Endothelial cell of umbilical vein (primary cell): Measurements from ENCODE around the gene P3H2. TPM values are rescaled to one million over a fixed set of nuclear protein-coding genes. Genes with fewer than 3 reads are reported as not detected.

Experiments
- BruUV-seq: library from RNA; stranded (reverse); fragments of 400-500 nt; replicated peaks from 2 replicates; lab custom pipeline; 2021; lab: Mats Ljungman, UMichigan
- CTCF ChIA-PET: fragments of 300-600, 350-600 bp; sonication (Branson Sonifier 250); formaldehyde crosslinking; loops from one replicate; lab custom pipeline; 2021; ENCODE audit warnings: antibody characterized with exemption, inconsistent platforms; lab: Charles Lee
- POLR2A ChIA-PET: fragments of 300-600, 350-600 bp; sonication (Branson Sonifier 250); formaldehyde crosslinking; loops from one replicate; lab custom pipeline; 2021; ENCODE audit warnings: antibody characterized with exemption, inconsistent platforms; lab: Charles Lee
- DNase-seq: peaks from one replicate; pipeline ENCODE4 v3.0.0-alpha.2; 2011; ENCODE audit warnings: low read depth, low spot score
- FAIRE-seq: peaks from 2 replicates; lab custom pipeline; 2011; peaks lifted over from hg19 to GRCh38; lab: Jason Lieb, UNC
- H2AFZ ChIP-seq: 2 replicates; pipeline ENCODE4 v1.6.0; 2012; ENCODE audit warnings: low read depth, low read length, control low read depth, inconsistent platforms
- H3K27ac ChIP-seq: 2 replicates; pipeline ENCODE4 v1.5.1; 2011; ENCODE audit warnings: low read depth, mild to moderate bottlenecking, control low read depth, low read length, moderate library complexity; ENCODE audit not compliant: insufficient read depth
- H3K27me3 ChIP-seq, 2 experiments: 2 replicates each; pipeline versions ENCODE4 v1.6.0 to v1.6.1; 2011; ENCODE audit warnings: low read length in 2 of 2, mixed read lengths in 1 of 2; ENCODE audit not compliant: control insufficient read depth in 2 of 2, insufficient read depth in 2 of 2
- H3K36me3 ChIP-seq, 2 experiments: 2 replicates in 1 of 2; 3 replicates in 1 of 2; pipeline ENCODE4 v1.5.1; 2011; ENCODE audit warnings: low read length in 2 of 2, mild to moderate bottlenecking in 1 of 2, moderate library complexity in 1 of 2; ENCODE audit not compliant: control insufficient read depth in 2 of 2, insufficient read depth in 2 of 2; ENCODE audit errors: extremely low read depth in 1 of 2
- H3K4me1 ChIP-seq: 3 replicates; pipeline ENCODE4 v1.5.1; 2011; ENCODE audit warnings: mild to moderate bottlenecking, low read length; ENCODE audit not compliant: control insufficient read depth, insufficient read depth; ENCODE audit errors: extremely low read depth
- H3K4me2 ChIP-seq: 2 replicates; pipeline ENCODE4 v1.6.1; 2011; ENCODE audit warnings: low read length, control low read depth, mixed read lengths; ENCODE audit not compliant: insufficient read depth
- H3K4me3 ChIP-seq, 3 experiments: fragments of 200-600 bp in 1 of 3; sonication (generic), shearing (Covaris generic) in 1 of 3; replicated peaks in 1 of 3; 2 replicates each; pipeline ENCODE4 v1.5.1; 2011 to 2016; ENCODE audit warnings: control low read depth in 3 of 3, low read length in 3 of 3, mild to moderate bottlenecking in 2 of 3, inconsistent platforms in 1 of 3, low read depth in 1 of 3, moderate library complexity in 1 of 3; ENCODE audit not compliant: insufficient read depth in 1 of 3
- H3K79me2 ChIP-seq: 2 replicates; pipeline ENCODE4 v1.6.0; 2012; ENCODE audit warnings: low read length, inconsistent platforms; ENCODE audit not compliant: control insufficient read depth, insufficient read depth
- H3K9ac ChIP-seq: replicated peaks from 2 replicates; pipeline ENCODE3; 2011; ENCODE audit warnings: low read length, control low read depth; ENCODE audit not compliant: insufficient read depth; ENCODE audit errors: extremely low read depth
- H3K9me1 ChIP-seq: replicated peaks from 3 replicates; pipeline ENCODE4 v1.6.0; 2011; ENCODE audit warnings: mild to moderate bottlenecking, low read length; ENCODE audit not compliant: control insufficient read depth, insufficient read depth; ENCODE audit errors: extremely low read depth
- H3K9me3 ChIP-seq: replicated peaks from 2 replicates; pipeline ENCODE4 v1.5.1; 2012; ENCODE audit warnings: low read length, inconsistent platforms; ENCODE audit not compliant: control insufficient read depth, insufficient read depth
- H4K20me1 ChIP-seq: replicated peaks from 2 replicates; pipeline ENCODE3; 2011; ENCODE audit warnings: mild to moderate bottlenecking, low read length; ENCODE audit not compliant: control insufficient read depth, insufficient read depth; ENCODE audit errors: extremely low read depth
- CTCF ChIP-seq, 2 donors: IDR thresholded peaks; 1 replicate in 1 of 2; 2 replicates in 1 of 2; pipeline ENCODE4 v1.5.1; 2011; ENCODE audit warnings: low read length in 2 of 2, mild to moderate bottlenecking in 2 of 2, moderate library complexity in 2 of 2, control low read depth in 1 of 2, inconsistent platforms in 1 of 2, low read depth in 1 of 2; ENCODE audit not compliant: insufficient read depth in 1 of 2; ENCODE audit errors: extremely low read depth in 1 of 2
- EZH2 ChIP-seq: IDR thresholded peaks from 2 replicates; pipeline ENCODE4 v1.6.1; 2012; ENCODE audit warnings: borderline replicate concordance, low read depth, mild to moderate bottlenecking, moderate library complexity, low read length, inconsistent platforms; ENCODE audit not compliant: severe bottlenecking
- FOS ChIP-seq: IDR thresholded peaks from 2 replicates; pipeline ENCODE4 v1.6.1; 2011; ENCODE audit warnings: mild to moderate bottlenecking, low read length, moderate library complexity, borderline replicate concordance; ENCODE audit not compliant: insufficient read depth
- GATA2 ChIP-seq: IDR thresholded peaks from 2 replicates; pipeline ENCODE4 v1.7.0; 2011; ENCODE audit warnings: low read depth, mild to moderate bottlenecking, moderate library complexity, mixed read lengths, low read length; ENCODE audit not compliant: insufficient read length, insufficient read depth
- JUN ChIP-seq: IDR thresholded peaks from 2 replicates; pipeline ENCODE4 v1.6.1; 2011; ENCODE audit warnings: borderline replicate concordance, low read depth; ENCODE audit not compliant: insufficient read length, insufficient read depth
- MAX ChIP-seq: IDR thresholded peaks from 2 replicates; pipeline ENCODE4 v1.6.1; 2011; ENCODE audit not compliant: insufficient read depth, insufficient read length
- MYC ChIP-seq: IDR thresholded peaks from one replicate; pipeline ENCODE4 v1.6.1; 2011; ENCODE audit warnings: mild to moderate bottlenecking, low read depth, low read length
- POLR2A ChIP-seq: IDR thresholded peaks from 2 replicates; pipeline ENCODE4 v1.6.1; 2012; ENCODE audit warnings: low read depth, mild to moderate bottlenecking, control low read depth, low read length
- POLR2AphosphoS5 ChIP-seq: IDR thresholded peaks from 2 replicates; pipeline ENCODE4 v1.6.1; 2012; ENCODE audit warnings: low read depth, mild to moderate bottlenecking, control low read depth, low read length, moderate library complexity; ENCODE audit not compliant: insufficient read depth
- dilution Hi-C: fragments of 300-500 bp; cut with MboI; formaldehyde crosslinking; loops from one replicate; pipeline ENCODE4 v1.15.0; 2019; ENCODE audit warnings: low sequenced_read_pairs; ENCODE audit not compliant: extremely low pct_ligation_motif_present
- intact Hi-C: fragments of 100-400 bp; cut with micrococcal nuclease; formaldehyde crosslinking; loops from one replicate; pipeline ENCODE4 v1.10.0; 2022
- polyA plus RNA-seq, 4 experiments: library from polyadenylated mRNA; depleted of rRNA in 3 of 4; stranded (reverse) in 3 of 4; unstranded in 1 of 4; fragments of >200 nt; gene quantifications; 2 replicates each; pipeline versions ENCODE4 v1.2.1 to v1.2.3, GENCODE V29; 2011 to 2012; ENCODE audit warnings: missing spikeins in 1 of 4
- total RNA-seq: library from RNA; stranded (reverse); gene quantifications from 2 replicates; pipeline ENCODE4 v1.2.3, GENCODE V29; 2021

The P3H2 gene
- total and polyA plus RNA-seq, 2 donors (not counting 3 experiments of a cell fraction or from before 2014, with no cell fraction given): 6.6 to 6.8 TPM

- ChIA-PET POLR2A (no interaction called here), CTCF (interaction anchor here (1.0 kb wide), 1 partner anchor 34 kb away, joined by 4 read pairs; no protein-coding TSS in a partner anchor)
- FAIRE-seq: no peak
- Histone ChIP-seq H3K79me2 (no peaks in the 10 kb centered on the region), H3K9ac (no peak overlapping the region), H3K9me3 (no peaks in the 10 kb centered on the region), H3K4me3 (no peak overlapping the region), H3K4me1 (peaks cover 3% of the 10 kb centered on the region), H3K9me1 (no peaks in the 10 kb centered on the region), H3K27ac (no peak overlapping the region), H3K27me3 (no peaks in the 10 kb centered on the region), H4K20me1 (no peaks in the 10 kb centered on the region), H2AFZ (no peak overlapping the region), H3K36me3 (no peaks in the 10 kb centered on the region), H3K4me2 (no peak overlapping the region)
- DNase-seq: peak; percentile 42
- dilution Hi-C loops (no loop called here), intact Hi-C loops (no loop called here)
- no TSS peak for BruUV-seq
- TF ChIP-seq FOS: peak; percentile 17
- TF ChIP-seq GATA2: peak; percentile 31
- TF ChIP-seq CTCF (IDR thresholded peaks at IDR 0.05; ENCODE audit: extremely low read depth in 1 of 2, insufficient read depth in 1 of 2, low read depth in 1 of 2, low read length in 2 of 2): no peak
- TF ChIP-seq MYC: no peak
- TF ChIP-seq MAX: no peak
- TF ChIP-seq POLR2AphosphoS5: no peak
- TF ChIP-seq JUN: no peak
- TF ChIP-seq EZH2: no peak
- no peak for TF ChIP-seq POLR2A
These were observed 205.9 kb downstream of the P3H2 start for GRCh38 chr3:189914799-189915198.
